ENCODE results near the gene PDSS1.
"Not testable (repeated sequence)": the region's sequence is repeated elsewhere in the genome, so short reads cannot be mapped to it uniquely, and the experiment has no call there.

The PDSS1 gene

GRCh38 chr10:26780793-26781601, 83.5 kb downstream of the PDSS1 start:
- DNase-seq, result no peak
- in situ Hi-C loops (cut with MboI; ENCODE audit: low pct_unique_long_range_greater_than_20kb, low sequenced_read_pairs), result no loop called here

GRCh38 chr10:26781797-26782196, 84.3 kb downstream of the PDSS1 start:
- in situ Hi-C loops (cut with MboI; ENCODE audit: low pct_unique_long_range_greater_than_20kb, low sequenced_read_pairs), result no loop called here
- DNase-seq, result no peak

GRCh38 chr10:26787362-26787761, 89.9 kb downstream of the PDSS1 start:
- no peak for DNase-seq
- in situ Hi-C loops (cut with MboI; ENCODE audit: low pct_unique_long_range_greater_than_20kb, low sequenced_read_pairs), result no loop called here

GRCh38 chr10:26789779-26790178, 92.3 kb downstream of the PDSS1 start:
- DNase-seq; in situ Hi-C loops (cut with MboI; ENCODE audit: low pct_unique_long_range_greater_than_20kb, low sequenced_read_pairs): not testable (repeated sequence)

- in situ Hi-C loops (cut with MboI; ENCODE audit: low pct_unique_long_range_greater_than_20kb, low sequenced_read_pairs), result no loop called here
These were observed 92.9 kb downstream of the PDSS1 start for GRCh38 chr10:26790221-26790995.

GRCh38 chr10:26792758-26793495, 95.4 kb downstream of the PDSS1 start:
- in situ Hi-C loops (cut with MboI; ENCODE audit: low pct_unique_long_range_greater_than_20kb, low sequenced_read_pairs), result no loop called here
- DNase-seq, result no peak

More at GRCh38 chr10:26790221-26790995, 92.9 kb downstream of the PDSS1 start:
- DNase-seq, result no peak
